IPS DF 6.9 (cell line): ENCODE measurements around the gene TEX101.
"Not testable (repeated sequence)": the region's sequence is repeated elsewhere in the genome, so short reads cannot be mapped to it uniquely, and the experiment has no call there.

Experiments used
- DNase-seq: peaks from one replicate; pipeline ENCODE4 v3.0.0-alpha.2; 2013; ENCODE audit warnings: low read depth, low spot score
- H3K27ac ChIP-seq: one replicate; pipeline ENCODE4 v1.5.1; 2013; ENCODE audit warnings: low read length, control low read depth
- H3K27me3 ChIP-seq: 2 replicates; pipeline ENCODE4 v1.6.1; 2013; ENCODE audit warnings: mild to moderate bottlenecking, low read length; ENCODE audit not compliant: control insufficient read depth, insufficient read depth
- H3K36me3 ChIP-seq: 2 replicates; pipeline ENCODE4 v1.6.1; 2013; ENCODE audit warnings: low read length; ENCODE audit not compliant: control insufficient read depth, insufficient read depth
- H3K4me1 ChIP-seq: 2 replicates; pipeline ENCODE4 v1.6.1; 2013; ENCODE audit warnings: low read length; ENCODE audit not compliant: control insufficient read depth, insufficient read depth
- H3K4me3 ChIP-seq: 2 replicates; pipeline ENCODE4 v1.5.1; 2013; ENCODE audit warnings: mild to moderate bottlenecking, low read length
- H3K9me3 ChIP-seq: 2 replicates; pipeline ENCODE4 v1.6.1; 2013; ENCODE audit warnings: low read length, inconsistent platforms; ENCODE audit not compliant: control insufficient read depth, insufficient read depth
- WGBS: extraction: QIAGEN DNeasy Blood & Tissue Kit; methylation state at CpG from one replicate; pipeline ENCODE4 v1.1.7; 2013; ENCODE audit warnings: mixed read lengths, missing lambda C conversion rate; ENCODE audit not compliant: insufficient read length, insufficient coverage; 5-methylcytosine and 5-hydroxymethylcytosine counted together

The TEX101 gene

GRCh38 chr19:43383759-43384158 is 30.9 kb upstream of the TEX101 start:
- WGBS, result no CpG with 5 or more reads among the region's 3 CpGs
- H3K4me1 ChIP-seq, DNase-seq, H3K27me3 ChIP-seq, H3K36me3 ChIP-seq, H3K27ac ChIP-seq, H3K9me3 ChIP-seq, H3K4me3 ChIP-seq: not testable (repeated sequence)

- H3K4me3 ChIP-seq, H3K4me1 ChIP-seq, H3K27me3 ChIP-seq, H3K36me3 ChIP-seq, DNase-seq, H3K27ac ChIP-seq, H3K9me3 ChIP-seq: not testable (repeated sequence)
- 100% methylated on average over 1 of the region's 11 CpGs for WGBS
Observed at GRCh38 chr19:43390903-43391551, 23.7 kb upstream of the TEX101 start.

GRCh38 chr19:43391552-43391935 is 23.1 kb upstream of the TEX101 start:
- not testable (repeated sequence) for H3K27ac ChIP-seq, H3K36me3 ChIP-seq, H3K27me3 ChIP-seq, H3K4me3 ChIP-seq, H3K9me3 ChIP-seq, H3K4me1 ChIP-seq, DNase-seq
- no CpG with 5 or more reads among the region's 6 CpGs for WGBS

GRCh38 chr19:43393501-43393900 is 21.2 kb upstream of the TEX101 start:
- not testable (repeated sequence) for H3K27me3 ChIP-seq, H3K27ac ChIP-seq, H3K4me1 ChIP-seq, H3K36me3 ChIP-seq, H3K4me3 ChIP-seq, H3K9me3 ChIP-seq, DNase-seq
- no CpG with 5 or more reads among the region's 3 CpGs for WGBS

- Histone ChIP-seq H3K9me3 (no peaks in the 10 kb centered on the region), H3K4me1 (no peaks in the 10 kb centered on the region), H3K27me3 (no peaks in the 10 kb centered on the region), H3K4me3 (no peak overlapping the region), H3K27ac (no peak overlapping the region), H3K36me3 (no peaks in the 10 kb centered on the region)
- DNase-seq, result no peak
- no CpG with 5 or more reads among the region's 6 CpGs for WGBS
Observed at GRCh38 chr19:43395561-43395960, 19.1 kb upstream of the TEX101 start.

GRCh38 chr19:43406297-43406696 is 8.4 kb upstream of the TEX101 start:
- peaks cover 1% of the 10 kb centered on the region; the same call in 1 of the 2 replicates for H3K4me1 ChIP-seq
- H3K27me3 ChIP-seq, result no peaks in the 10 kb centered on the region
- H3K9me3 ChIP-seq, result no peaks in the 10 kb centered on the region
- H3K4me3 ChIP-seq, result no peak overlapping the region; the same call in 1 of the 2 replicates
- H3K27ac ChIP-seq, result no peak overlapping the region
- no peak for DNase-seq
- WGBS, result no CpG with 5 or more reads among the region's 24 CpGs
- H3K36me3 ChIP-seq, result no peaks in the 10 kb centered on the region

- Histone ChIP-seq H3K36me3 (no peaks in the 10 kb centered on the region), H3K9me3 (no peaks in the 10 kb centered on the region), H3K4me1 (peaks cover 1% of the 10 kb centered on the region; the same call in 1 of the 2 replicates), H3K4me3 (no peak overlapping the region), H3K27me3 (no peaks in the 10 kb centered on the region), H3K27ac (no peak overlapping the region)
- WGBS, result no CpG with 5 or more reads among the region's 22 CpGs
- no peak for DNase-seq
Observed at GRCh38 chr19:43407416-43408005, 7.2 kb upstream of the TEX101 start.

- Histone ChIP-seq H3K4me1 (peaks cover 1% of the 10 kb centered on the region; the same call in 1 of the 2 replicates), H3K27me3 (no peaks in the 10 kb centered on the region), H3K27ac (no peak overlapping the region), H3K4me3 (no peak overlapping the region), H3K9me3 (no peaks in the 10 kb centered on the region), H3K36me3 (no peaks in the 10 kb centered on the region)
- no CpG with 5 or more reads among the region's 34 CpGs for WGBS
- DNase-seq, result no peak
Observed at GRCh38 chr19:43408043-43408442, 6.6 kb upstream of the TEX101 start.

- Histone ChIP-seq H3K27me3 (no peaks in the 10 kb centered on the region), H3K4me1 (peaks cover 1% of the 10 kb centered on the region; the same call in 1 of the 2 replicates), H3K4me3 (no peak overlapping the region), H3K36me3 (no peaks in the 10 kb centered on the region), H3K27ac (no peak overlapping the region), H3K9me3 (no peaks in the 10 kb centered on the region)
- no CpG with 5 or more reads among the region's 1 CpG for WGBS
- DNase-seq, result no peak
Observed at GRCh38 chr19:43409415-43409814, 5.3 kb upstream of the TEX101 start.

GRCh38 chr19:43412441-43412840 is 2.2 kb upstream of the TEX101 start:
- no peak for DNase-seq
- no peaks in the 10 kb centered on the region for H3K36me3 ChIP-seq
- no CpG with 5 or more reads among the region's 6 CpGs for WGBS
- no peak overlapping the region for H3K27ac ChIP-seq
- H3K4me1 ChIP-seq, result peaks cover 1% of the 10 kb centered on the region; the same call in 1 of the 2 replicates
- H3K4me3 ChIP-seq, result no peak overlapping the region
- H3K27me3 ChIP-seq, result no peaks in the 10 kb centered on the region
- H3K9me3 ChIP-seq, result no peaks in the 10 kb centered on the region
